ENCODE results near the gene GRHL1. TPM values are rescaled to one million over a fixed set of nuclear protein-coding genes. Genes with fewer than 3 reads are reported as not detected.
A peak's percentile ranks its signal among the peaks of the same experiment; 100 is the strongest.

The GRHL1 gene
- polyA plus RNA-seq, 3 donors: 4.4 to 5.0 (median 4.7) TPM

DNA sequence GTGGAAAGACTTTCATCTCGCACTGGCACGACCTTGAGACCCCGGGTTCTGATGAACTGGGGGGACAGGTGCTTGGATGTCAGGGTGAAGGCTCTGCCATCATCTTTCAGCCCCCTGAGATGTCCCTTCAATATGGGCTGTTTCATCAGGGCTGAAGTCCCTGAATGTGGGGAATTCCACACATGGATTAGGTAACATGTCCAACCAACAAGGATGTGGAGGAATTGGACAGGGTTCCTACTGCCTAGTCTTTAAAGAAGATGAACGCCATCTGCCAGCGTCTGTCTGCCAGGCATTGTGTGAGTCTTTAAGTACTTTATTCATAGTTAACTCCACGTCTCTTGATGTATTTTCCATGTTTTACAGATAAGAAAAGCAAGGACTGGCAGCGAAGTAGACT is 5.9 kb upstream of the GRHL1 start:
- DNase-seq (ENCODE audit: extremely low read depth in 1 of 11, low read depth in 9 of 11, low spot score in 4 of 11): no peak

DNA sequence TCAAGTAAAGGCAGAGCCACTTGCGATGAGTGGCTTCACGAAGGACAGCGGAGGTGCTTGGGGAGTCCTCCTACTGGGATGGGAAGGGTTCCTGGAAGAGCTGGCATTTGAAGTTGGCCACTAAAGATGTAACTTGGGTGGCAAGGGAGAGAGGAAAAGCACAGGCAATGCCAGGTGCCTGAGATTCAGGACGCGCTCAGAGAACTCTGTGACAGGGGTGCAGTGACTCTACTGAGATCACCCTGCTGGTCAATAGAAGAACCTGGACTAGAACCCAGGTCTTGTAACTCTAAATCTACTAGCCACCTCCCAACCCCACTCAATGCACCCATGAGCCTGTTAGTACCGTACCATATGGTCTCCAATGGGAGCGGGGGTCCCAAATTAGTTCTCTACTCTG is 5.4 kb upstream of the GRHL1 start:
- no peak for DNase-seq (ENCODE audit: extremely low read depth in 1 of 11, low read depth in 9 of 11, low spot score in 4 of 11)

DNA sequence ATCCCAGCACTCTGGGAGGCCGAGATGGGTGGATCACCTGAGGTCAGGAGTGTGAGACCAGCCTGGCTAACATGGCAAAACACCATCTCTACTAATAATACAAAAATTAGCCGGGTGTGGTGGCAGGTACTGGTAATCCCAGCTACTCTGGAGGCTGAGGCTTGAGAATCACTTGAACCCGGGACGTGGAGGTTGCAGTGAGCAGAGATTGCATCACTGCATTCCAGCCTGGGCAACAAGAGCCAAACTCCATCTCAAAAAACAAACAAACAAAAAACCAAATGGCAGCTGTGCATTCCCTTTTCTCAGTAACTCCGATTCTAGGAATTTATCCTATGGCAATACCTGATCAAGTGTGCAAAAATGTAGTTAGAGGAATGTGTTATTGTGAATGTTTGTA is 4.7 kb upstream of the GRHL1 start:
- DNase-seq (ENCODE audit: extremely low read depth in 1 of 11, low read depth in 9 of 11, low spot score in 4 of 11): no peak

DNA sequence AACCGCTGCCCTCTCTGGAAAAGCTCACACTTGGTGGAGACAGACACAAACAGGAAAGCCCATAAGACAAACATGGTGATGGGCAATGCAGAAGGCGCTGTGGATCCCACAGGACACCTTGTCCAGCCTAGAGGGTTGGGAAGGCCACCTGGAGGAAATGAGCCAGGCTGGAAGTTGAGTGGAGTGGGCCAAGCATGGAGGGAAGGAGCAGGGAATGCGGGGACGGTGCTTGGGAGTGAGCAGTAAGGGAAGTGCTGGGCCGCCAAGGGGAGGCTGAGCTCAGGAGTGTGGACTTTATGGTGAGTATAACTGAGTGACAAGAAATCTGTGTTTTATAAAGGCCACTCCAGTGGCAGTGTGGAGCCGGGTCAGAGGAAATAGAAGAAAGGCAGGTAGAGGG is 2.8 kb upstream of the GRHL1 start:
- no peak for DNase-seq (ENCODE audit: extremely low read depth in 1 of 11, low read depth in 9 of 11, low spot score in 4 of 11)

DNA sequence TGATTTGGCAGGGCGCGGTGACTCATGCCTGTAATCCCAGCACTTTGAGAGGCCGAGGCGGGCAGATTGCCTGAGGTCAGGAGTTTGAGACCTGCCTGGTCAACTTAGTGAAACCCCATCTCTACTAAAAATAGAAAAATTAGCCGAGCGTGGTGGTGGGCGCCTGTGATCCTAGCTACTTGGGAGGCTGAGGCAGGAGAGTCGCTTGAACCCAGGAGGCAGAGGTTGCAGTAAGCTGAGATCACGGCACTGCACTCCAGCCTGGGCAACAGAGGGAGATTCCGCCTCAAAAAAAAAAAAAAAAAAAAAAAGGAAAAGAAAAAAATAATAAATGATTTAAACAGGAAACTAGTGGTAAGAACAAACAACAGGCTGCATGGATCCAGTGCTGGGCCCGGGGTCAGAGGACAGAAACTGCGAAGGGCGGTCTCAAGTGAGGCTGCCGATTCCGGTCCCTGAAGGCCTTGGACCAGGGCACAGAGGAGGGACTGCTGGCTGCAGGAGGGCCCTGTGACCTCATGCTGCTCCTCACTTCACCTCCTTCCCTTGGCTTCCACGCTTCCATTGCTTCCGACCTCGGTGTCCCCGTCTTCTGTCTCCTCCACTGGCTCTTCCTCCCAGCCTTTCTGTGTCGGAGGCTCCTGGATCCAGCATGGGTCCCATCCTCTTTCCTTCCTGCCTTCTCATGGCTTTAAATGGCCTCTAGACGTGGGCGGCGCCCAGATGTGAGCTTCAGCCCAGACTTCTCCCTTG is 2.1 kb upstream of the GRHL1 start:
- no peak for DNase-seq (ENCODE audit: extremely low read depth in 1 of 11, low read depth in 9 of 11, low spot score in 4 of 11)

DNA sequence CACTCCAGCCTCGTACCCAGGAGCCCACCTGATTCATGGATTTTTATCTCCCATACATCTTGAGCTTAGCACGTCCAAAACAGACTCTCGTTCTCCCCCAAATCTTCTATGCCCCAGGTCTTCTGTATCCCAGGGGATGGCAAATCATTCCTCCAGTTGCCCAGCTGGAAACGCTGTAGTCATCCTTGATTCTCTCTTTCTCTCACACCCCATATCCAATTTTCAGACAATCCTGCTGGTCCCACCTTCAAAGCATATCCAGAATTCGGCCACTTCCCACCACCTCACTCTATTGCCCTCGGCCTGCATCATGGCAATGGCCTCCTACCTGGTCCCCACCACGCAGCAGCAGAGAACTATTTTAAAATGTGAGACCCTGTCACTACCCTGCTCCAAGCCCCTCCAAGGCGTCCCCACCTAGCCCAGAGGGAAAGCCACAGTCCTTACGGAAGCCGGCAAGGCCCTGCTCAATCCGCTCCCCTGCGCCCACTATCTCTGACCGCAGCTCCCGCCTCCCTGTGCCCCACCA is 1.4 kb upstream of the GRHL1 start:
- DNase-seq (ENCODE audit: extremely low read depth in 1 of 11, low read depth in 9 of 11, low spot score in 4 of 11): no peak

DNA sequence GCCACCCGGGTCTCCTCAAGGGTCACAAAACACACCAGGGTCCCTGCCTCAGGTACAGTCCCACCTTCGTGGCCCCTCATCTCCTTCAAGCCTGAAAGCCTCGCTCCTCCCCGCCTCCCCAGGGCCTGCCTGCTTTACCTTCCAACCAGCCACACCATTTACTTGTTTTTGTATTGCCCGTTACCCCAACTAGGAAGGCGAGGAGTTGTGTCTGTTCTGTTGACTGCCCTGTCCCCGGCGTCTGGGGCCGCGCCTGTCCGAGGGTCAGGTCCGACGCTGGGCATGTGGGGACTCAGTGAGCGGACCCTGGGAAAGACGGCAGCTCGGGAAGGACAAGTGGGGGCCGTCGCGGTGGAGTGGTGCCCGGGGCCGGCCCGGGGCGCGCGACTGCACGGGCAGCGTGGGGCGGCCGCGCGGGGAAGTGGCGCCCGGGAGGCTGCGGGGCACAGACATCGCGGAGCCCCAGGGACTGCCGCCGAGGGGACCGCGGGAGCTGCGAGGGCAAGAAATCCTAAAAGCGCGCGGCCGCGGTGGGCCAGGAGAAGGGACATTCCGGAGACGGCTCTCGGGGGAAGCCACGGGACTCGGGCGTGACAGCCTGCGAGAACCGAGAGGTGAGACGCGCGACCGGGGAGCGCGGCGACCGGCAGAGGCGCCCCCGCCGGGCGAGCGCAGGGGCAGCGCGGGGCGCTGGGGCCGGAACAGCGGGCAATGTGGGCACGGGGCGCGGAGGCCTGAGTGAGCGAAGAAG is 797 bp upstream of the GRHL1 start:
- peak in 2 of 11 donors; percentile 30 to 41 for DNase-seq (ENCODE audit: extremely low read depth in 1 of 11, low read depth in 9 of 11, low spot score in 4 of 11)

DNA sequence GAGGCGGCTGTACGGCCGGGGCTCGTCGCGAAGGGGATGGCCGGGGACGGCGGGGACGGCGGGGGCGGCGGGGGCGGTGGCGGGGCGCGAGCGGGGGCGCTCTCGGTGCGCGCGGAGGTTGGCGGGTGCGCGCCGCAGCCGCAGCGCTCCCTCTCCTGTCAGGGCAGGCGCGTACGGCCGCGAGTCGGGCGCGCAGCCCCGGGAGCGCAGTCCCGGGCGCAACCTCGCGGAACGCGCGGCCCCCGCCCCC is 296 bp upstream of the GRHL1 start:
- DNase-seq (ENCODE audit: extremely low read depth in 1 of 11, low read depth in 9 of 11, low spot score in 4 of 11): no peak

DNA sequence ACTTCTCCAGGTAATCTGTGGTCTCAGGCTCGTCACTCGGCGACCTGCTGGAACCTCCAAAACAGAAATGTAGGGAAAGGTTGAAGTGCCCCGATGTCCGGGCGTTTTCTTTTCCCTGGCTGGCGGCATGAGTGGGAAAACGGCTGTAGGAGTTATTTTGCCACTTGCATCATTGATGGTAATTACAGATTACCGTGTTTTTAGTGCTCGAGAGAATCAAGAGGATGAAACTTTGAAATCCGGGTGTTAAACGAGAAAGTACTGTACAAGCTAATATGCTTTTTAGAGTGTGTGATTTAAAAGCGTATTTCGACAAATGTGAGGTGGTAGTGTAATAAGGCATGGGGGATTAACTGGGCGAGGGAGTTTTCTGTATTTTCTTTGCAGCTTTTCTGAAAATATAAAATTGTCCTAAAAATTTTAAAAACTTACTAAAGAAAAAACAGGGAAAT is 819 bp downstream of the GRHL1 start:
- DNase-seq (ENCODE audit: extremely low read depth in 1 of 11, low read depth in 9 of 11, low spot score in 4 of 11): no peak

DNA sequence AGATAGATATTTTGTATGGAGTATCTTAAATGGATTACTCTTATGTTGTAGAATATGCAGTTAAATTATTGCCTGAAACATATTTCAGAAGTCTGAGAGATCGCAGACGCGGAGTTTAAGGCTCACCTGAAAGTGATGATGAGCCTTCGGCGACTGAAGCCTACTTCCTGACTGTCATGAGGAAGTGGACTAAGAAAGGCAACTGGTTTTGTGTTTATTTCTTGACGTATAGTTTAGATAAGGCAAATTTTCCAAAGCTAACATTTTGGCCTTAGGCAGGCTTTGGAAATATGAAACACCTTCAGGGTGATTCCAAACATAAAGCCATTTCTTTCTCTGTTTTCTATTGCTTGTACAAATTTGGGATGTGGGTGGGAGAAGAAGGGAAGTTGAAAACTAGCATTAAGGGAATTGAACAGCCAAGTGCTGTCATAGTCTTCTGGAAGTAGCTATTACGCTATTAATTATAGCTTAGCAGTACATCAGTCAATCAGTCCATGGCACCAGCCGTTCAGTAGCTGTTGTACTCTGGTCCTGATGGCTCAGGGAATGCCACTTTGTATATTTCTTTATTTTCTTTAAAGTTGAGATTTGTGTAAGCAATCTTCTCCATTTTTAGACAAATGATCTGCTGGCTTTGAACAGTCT is 1.5 kb downstream of the GRHL1 start:
- no peak for DNase-seq (ENCODE audit: extremely low read depth in 1 of 11, low read depth in 9 of 11, low spot score in 4 of 11)

DNA sequence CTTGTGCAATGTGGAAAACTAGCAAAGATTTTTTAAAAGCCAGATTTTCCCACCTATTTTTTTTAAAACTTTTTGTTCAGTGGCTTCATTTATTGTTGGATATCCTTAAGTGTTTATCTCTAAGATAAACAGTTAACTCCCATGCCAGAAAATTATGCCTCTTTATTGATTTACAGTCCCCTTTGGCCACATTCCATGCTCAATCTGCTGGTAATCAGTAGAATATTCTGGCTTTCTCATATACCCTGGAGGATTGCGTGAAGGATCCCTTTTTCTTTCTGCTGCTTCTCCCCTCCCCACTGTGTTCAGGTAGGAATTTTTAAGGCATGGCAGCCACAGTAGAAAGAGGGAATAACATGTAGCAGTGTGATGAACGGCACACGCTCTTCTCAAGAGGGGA is 2.6 kb downstream of the GRHL1 start:
- no peak for DNase-seq (ENCODE audit: extremely low read depth in 1 of 11, low read depth in 9 of 11, low spot score in 4 of 11)

DNA sequence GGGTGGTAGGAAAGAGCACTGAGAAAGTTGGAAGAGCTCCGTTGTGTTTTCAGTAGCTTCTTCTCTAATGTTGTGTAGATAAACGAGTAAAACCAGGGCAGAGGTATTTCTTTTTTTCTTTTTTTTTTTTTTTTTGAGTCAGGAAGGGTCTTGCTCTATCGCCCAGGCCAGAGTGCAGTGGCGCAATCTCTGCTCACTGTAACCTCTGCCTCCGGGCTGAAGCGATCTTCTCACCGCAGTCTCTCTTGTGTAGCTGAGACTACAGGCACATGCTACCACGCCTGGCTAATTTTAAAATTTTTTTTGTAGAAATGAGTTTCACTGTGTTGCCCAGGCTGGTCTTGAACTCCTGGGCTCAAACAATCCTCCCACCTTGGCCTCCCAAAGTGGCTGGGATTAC is 6.6 kb downstream of the GRHL1 start:
- no peak for DNase-seq (ENCODE audit: extremely low read depth in 1 of 11, low read depth in 9 of 11, low spot score in 4 of 11)

DNA sequence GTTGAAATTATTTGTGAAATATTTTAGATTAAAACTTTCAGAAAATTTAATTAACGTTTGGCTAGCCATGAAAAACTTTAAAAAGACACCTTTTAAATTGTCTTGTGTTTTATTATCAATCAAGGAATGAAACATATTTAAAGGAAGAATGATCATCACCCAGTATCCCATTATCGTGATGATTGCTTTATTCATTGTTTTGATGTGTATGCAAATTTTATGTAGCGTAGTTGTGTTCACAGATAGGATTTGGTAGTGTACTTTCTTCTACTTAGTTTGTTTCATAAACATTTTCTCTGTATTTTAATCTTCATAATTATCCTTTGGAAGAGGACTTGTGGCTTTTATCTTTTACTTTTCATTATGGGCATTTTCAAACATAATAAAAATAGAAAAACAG is 7.8 kb downstream of the GRHL1 start:
- DNase-seq (ENCODE audit: extremely low read depth in 1 of 11, low read depth in 9 of 11, low spot score in 4 of 11): no peak

DNA sequence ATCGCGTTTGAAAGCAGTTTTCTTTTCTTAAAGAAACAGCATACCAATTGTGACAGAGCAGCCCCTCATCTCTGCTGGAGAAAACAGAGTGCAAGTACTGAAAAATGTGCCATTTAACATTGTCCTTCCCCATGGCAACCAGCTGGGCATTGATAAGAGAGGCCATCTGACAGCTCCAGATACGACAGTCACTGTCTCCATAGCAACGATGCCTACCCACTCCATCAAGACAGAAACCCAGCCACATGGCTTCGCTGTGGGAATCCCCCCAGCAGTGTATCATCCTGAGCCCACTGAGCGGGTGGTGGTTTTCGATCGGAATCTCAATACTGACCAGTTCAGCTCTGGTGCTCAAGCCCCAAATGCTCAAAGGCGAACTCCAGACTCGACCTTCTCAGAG is 9.5 kb downstream of the GRHL1 start:
- DNase-seq (ENCODE audit: extremely low read depth in 1 of 11, low read depth in 9 of 11, low spot score in 4 of 11): no peak

DNA sequence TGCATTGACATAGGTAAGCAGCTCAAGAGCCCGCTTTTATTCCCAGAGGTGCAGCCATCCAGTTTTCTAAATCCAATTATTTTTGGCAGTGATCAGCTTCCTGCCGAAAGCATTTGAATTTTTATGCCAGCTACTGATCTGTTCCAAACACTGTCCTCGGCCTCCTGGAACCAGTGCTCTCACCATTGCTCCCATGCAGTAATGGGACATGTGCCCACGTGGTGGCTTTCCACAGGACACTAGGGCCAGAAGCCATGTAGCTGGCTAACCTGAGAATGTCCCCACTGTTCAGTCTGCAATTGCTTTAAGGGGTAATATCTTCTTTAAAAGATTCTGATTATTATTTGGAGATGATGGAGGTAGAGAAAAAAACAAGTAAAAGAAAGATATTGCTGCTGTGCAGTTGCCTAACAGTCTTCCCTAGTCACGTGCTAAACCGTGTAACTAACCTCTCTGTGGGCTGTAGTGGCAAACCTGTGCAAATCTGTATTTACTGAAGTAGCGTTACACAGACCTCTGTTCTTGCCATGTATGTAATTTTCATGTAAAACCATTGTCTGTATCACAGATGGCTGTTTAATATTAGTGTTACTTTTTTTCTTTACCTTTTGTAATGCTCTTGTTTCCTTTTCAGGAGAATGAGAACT is 13.0 kb downstream of the GRHL1 start:
- no peak for DNase-seq (ENCODE audit: extremely low read depth in 1 of 11, low read depth in 9 of 11, low spot score in 4 of 11)

DNA sequence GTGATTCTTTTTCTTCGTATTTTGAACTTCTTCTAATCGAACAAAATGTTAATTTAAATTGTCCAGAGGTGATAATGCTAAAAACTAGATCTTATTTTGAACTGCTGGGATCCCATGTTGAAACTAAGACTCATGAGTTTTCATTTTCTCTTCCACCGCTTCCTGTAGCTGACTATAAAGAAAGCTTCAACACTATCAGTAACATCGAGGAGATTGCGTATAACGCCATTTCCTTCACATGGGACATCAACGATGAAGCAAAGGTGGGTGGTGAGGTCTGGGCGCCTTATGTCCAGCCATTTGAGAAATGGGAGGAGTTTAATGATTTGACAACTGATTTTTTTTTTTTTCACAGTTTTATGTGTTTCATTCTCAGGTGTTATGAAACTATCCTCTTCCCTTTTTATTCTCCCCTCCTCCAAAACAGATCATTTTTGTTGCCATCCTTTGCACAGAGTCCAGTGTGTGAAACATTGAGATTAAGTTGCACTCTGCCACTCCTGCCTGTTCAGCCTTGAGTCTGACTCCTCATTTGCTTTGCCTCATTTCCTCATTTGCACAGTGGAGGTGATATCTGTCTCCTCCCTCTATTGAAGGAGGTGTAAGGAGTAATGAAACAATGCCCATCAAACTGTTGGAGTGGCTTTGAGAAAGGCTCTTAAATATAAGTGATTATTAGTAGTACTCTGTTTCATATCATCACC is 13.8 kb downstream of the GRHL1 start:
- no peak for DNase-seq (ENCODE audit: extremely low read depth in 1 of 11, low read depth in 9 of 11, low spot score in 4 of 11)

DNA sequence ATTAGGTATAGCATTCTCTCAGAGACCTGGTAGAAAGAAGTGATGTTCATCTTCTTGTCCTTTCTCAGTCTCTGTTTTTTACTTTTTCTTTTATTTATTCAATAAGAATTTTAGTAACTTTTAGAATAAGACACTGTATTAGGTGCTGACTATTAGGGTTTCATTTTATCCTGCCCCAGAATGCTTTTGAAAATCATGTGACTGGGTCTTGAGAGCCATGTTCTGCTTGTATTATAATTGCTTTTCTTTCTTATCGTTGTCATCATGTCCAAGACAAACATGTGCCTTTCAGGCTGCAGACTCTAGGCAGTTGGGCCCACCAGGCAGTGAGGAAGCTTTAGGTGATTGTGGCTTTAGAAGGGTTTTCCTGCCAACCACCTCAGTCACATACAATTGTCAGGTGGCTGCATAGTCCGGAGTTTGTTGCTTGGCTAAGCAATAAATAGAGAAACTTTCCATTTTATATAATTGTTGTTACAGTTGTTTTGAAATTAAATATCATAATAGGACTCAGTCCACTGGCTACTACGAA is 15.1 kb downstream of the GRHL1 start:
- DNase-seq (ENCODE audit: extremely low read depth in 1 of 11, low read depth in 9 of 11, low spot score in 4 of 11): no peak

DNA sequence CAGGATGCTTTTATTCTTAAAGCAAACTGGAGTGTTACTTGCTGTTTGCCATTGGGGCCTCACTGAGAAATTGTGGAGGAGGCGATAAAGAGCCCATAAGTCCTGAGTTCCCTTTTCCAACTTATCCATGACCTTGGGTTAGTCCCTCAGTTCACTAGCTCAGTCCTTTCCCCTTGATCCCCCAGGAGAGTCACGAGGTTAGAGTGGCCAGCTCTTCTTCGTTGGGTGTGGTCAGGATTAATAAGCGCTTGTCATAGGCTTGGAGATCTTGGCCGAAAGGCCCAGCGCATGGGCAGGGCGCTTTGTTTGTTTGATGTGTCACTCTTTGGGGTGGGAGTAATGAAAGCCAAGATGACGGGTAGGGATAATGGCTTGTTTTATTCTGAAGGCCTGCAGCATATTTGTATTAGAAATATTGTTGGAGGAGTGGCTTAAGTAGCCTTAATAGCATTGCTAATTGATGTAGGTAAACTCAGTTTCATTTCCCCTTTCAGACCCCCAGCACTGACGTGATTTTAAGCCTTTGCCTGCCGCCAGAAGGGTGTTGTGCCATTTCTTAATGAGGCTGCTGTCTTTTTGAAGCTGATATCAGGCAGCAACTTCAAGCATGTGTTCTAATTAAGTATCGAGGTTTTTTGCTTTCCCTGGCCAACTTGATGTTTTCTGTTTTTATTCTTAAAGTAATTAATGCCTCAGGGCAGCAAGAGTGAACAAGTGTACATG is 15.7 kb downstream of the GRHL1 start:
- DNase-seq (ENCODE audit: extremely low read depth in 1 of 11, low read depth in 9 of 11, low spot score in 4 of 11): no peak
